OCI-LY7 (cell line): ENCODE results near the gene PPARGC1A.

ENCODE experiments used
- CTCF ChIP-seq: fragments of 200-600 bp; sonication (generic); conservative IDR thresholded peaks from 2 replicates; pipeline ENCODE4 v1.5.1; 2014; ENCODE audit warnings: mild to moderate bottlenecking, antibody characterized with exemption, low read length, moderate library complexity, mixed read lengths
- EZH2phosphoT487 ChIP-seq: fragments of 200-600 bp; sonication (generic); IDR thresholded peaks from 2 replicates; pipeline ENCODE4 v1.6.1; 2018; ENCODE audit warnings: low read depth, borderline replicate concordance, mild to moderate bottlenecking, mixed run types, antibody characterized with exemption, low read length, moderate library complexity, mixed read lengths

- TF ChIP-seq CTCF (no peak), EZH2phosphoT487 (no peak)
These were observed 30.4 kb upstream of the PPARGC1A start for GRCh38 chr4:23920296-23920695.
